HFF-Myc (cell line): ENCODE results near the gene RGS8.

ENCODE experiments used
- DNase-seq: peaks from one replicate; pipeline ENCODE4 v3.0.0-alpha.2; 2011; ENCODE audit warnings: low read depth; ENCODE audit errors: extremely low read depth
- H3K4me3 ChIP-seq: replicated peaks from 2 replicates; pipeline ENCODE4 v1.5.1; 2011; ENCODE audit warnings: low read depth, mild to moderate bottlenecking, control low read depth, low read length
- TF ChIP-seq, protein P1 (sequence below): IDR thresholded peaks from 2 replicates; pipeline ENCODE4 v1.5.1; 2012; ENCODE audit warnings: mild to moderate bottlenecking, low read depth, low read length, control low read depth; ENCODE audit errors: missing control alignments

The RGS8 gene

GRCh38 chr1:182642461-182642860, 41.9 kb downstream of the RGS8 start:
- TF ChIP-seq, protein P1, sequence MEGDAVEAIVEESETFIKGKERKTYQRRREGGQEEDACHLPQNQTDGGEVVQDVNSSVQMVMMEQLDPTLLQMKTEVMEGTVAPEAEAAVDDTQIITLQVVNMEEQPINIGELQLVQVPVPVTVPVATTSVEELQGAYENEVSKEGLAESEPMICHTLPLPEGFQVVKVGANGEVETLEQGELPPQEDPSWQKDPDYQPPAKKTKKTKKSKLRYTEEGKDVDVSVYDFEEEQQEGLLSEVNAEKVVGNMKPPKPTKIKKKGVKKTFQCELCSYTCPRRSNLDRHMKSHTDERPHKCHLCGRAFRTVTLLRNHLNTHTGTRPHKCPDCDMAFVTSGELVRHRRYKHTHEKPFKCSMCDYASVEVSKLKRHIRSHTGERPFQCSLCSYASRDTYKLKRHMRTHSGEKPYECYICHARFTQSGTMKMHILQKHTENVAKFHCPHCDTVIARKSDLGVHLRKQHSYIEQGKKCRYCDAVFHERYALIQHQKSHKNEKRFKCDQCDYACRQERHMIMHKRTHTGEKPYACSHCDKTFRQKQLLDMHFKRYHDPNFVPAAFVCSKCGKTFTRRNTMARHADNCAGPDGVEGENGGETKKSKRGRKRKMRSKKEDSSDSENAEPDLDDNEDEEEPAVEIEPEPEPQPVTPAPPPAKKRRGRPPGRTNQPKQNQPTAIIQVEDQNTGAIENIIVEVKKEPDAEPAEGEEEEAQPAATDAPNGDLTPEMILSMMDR = no peak
- DNase-seq = no peak
- H3K4me3 ChIP-seq = no peak overlapping the region

DNA sequence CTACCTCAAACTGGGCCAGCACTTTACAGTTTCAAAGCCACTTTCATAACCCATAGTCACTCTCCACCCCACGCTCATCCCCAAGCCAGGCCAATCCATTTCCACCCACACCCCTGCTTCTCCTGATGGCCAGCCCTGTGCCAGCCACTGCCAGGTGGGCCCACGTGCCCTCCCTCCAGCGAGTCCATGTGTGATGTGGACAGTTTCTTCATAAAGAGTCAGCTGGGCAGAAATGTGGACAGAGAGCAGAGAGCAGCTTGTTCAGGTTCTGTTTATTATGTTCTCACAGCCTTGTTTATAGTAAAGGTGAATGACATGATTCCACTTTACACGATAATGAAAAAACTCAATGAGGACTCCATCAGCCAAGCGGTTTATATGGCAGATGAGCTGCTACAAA, 42.8 kb downstream of the RGS8 start:
- TF ChIP-seq, protein P1 = no peak
- no peak overlapping the region for H3K4me3 ChIP-seq
- DNase-seq = no peak

- no peak overlapping the region for H3K4me3 ChIP-seq
- TF ChIP-seq, protein P1 = no peak
- no peak for DNase-seq
These were observed 45.1 kb downstream of the RGS8 start for GRCh38 chr1:182639330-182639729.

- TF ChIP-seq, protein P1 = no peak
- no peak for DNase-seq
- no peak overlapping the region for H3K4me3 ChIP-seq
These were observed 46.6 kb downstream of the RGS8 start for GRCh38 chr1:182637769-182638168.

DNA sequence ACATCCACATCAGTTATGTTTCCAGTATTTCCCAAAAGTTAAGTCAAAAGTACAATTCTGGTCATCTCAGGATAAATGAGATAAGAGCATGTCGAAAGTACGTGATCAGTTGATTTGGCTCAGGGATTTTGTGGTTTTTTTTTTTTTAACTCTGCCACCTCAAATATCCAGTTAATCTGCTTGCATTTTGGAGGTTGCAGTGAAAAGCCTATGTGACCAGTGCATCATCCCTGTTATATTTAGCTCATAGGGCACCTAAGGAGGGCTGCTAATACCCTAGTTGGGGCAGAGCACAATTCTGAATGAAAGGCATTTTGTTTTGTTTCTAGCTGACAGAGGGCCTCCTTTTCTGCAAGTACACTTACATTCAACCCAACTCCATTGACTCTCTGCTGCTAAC, 48.5 kb downstream of the RGS8 start:
- TF ChIP-seq, protein P1 = no peak
- H3K4me3 ChIP-seq = no peak overlapping the region
- no peak for DNase-seq
